Measurements from ENCODE around the gene BMPER. TPM values are rescaled to one million over a fixed set of nuclear protein-coding genes. Genes with fewer than 3 reads are reported as not detected.

BMPER gene
- polyA plus RNA-seq, 1 donor from 2014 or later, result not detected

- no peak overlapping the region for H3K4me3 Mint-ChIP-seq
- H3K27me3 Mint-ChIP-seq, result no peaks in the 10 kb centered on the region
- H3K27ac Mint-ChIP-seq, result no peak overlapping the region
- no peaks in the 10 kb centered on the region for H3K9me3 Mint-ChIP-seq
- H3K36me3 Mint-ChIP-seq, result no peaks in the 10 kb centered on the region
- no peaks in the 10 kb centered on the region for H3K4me1 Mint-ChIP-seq
Measured at GRCh38 chr7:33982425-33982786, 77.1 kb downstream of the BMPER start.

GRCh38 chr7:33986451-33986850 is 81.1 kb downstream of the BMPER start:
- Mint-ChIP-seq H3K27ac (peak overlapping the region in 1 of 3 donors; percentile 40), H3K27me3 (no peaks in the 10 kb centered on the region), H3K9me3 (peaks cover 0 to 3% (median 0%) of the 10 kb centered on the region in 3 donors), H3K4me3 (no peak overlapping the region), H3K4me1 (no peaks in the 10 kb centered on the region), H3K36me3 (no peaks in the 10 kb centered on the region)

- Mint-ChIP-seq H3K4me1 (no peaks in the 10 kb centered on the region), H3K4me3 (no peak overlapping the region), H3K27ac (no peak overlapping the region), H3K27me3 (no peaks in the 10 kb centered on the region), H3K9me3 (peaks cover 0 to 3% (median 0%) of the 10 kb centered on the region in 3 donors), H3K36me3 (no peaks in the 10 kb centered on the region)
Measured at GRCh38 chr7:33986951-33987947, 81.9 kb downstream of the BMPER start.

- no peaks in the 10 kb centered on the region for H3K27me3 Mint-ChIP-seq
- peaks cover 0 to 4% (median 0%) of the 10 kb centered on the region in 3 donors for H3K4me1 Mint-ChIP-seq
- H3K36me3 Mint-ChIP-seq, result peaks cover 2% of the 10 kb centered on the region
- H3K4me3 Mint-ChIP-seq, result no peak overlapping the region
- no peak overlapping the region for H3K27ac Mint-ChIP-seq
- peaks cover 0 to 8% (median 0%) of the 10 kb centered on the region in 3 donors for H3K9me3 Mint-ChIP-seq
Measured at GRCh38 chr7:33996899-33997298, 91.6 kb downstream of the BMPER start.

- Mint-ChIP-seq H3K36me3 (peaks cover 2% of the 10 kb centered on the region), H3K27ac (peak overlapping the region in 1 of 3 donors; percentile 9), H3K4me3 (no peak overlapping the region), H3K27me3 (no peaks in the 10 kb centered on the region), H3K9me3 (peaks cover 0 to 8% (median 6%) of the 10 kb centered on the region in 3 donors), H3K4me1 (peaks cover 0 to 4% (median 0%) of the 10 kb centered on the region in 3 donors)
Measured at GRCh38 chr7:33998476-33998875, 93.1 kb downstream of the BMPER start.

- Mint-ChIP-seq H3K27ac (no peak overlapping the region), H3K27me3 (no peaks in the 10 kb centered on the region), H3K36me3 (no peaks in the 10 kb centered on the region), H3K9me3 (peaks cover 0 to 2% (median 0%) of the 10 kb centered on the region in 3 donors), H3K4me3 (no peak overlapping the region), H3K4me1 (no peaks in the 10 kb centered on the region)
Measured at GRCh38 chr7:34011017-34011695, 105.8 kb downstream of the BMPER start.

- no peaks in the 10 kb centered on the region for H3K36me3 Mint-ChIP-seq
- H3K4me1 Mint-ChIP-seq, result no peaks in the 10 kb centered on the region
- no peak overlapping the region for H3K27ac Mint-ChIP-seq
- H3K27me3 Mint-ChIP-seq, result no peaks in the 10 kb centered on the region
- peaks cover 0 to 2% (median 0%) of the 10 kb centered on the region in 3 donors for H3K9me3 Mint-ChIP-seq
- no peak overlapping the region for H3K4me3 Mint-ChIP-seq
Measured at GRCh38 chr7:34011696-34012095, 106.4 kb downstream of the BMPER start.

- peaks cover 0 to 2% (median 0%) of the 10 kb centered on the region in 3 donors for H3K9me3 Mint-ChIP-seq
- H3K36me3 Mint-ChIP-seq, result no peaks in the 10 kb centered on the region
- no peak overlapping the region for H3K27ac Mint-ChIP-seq
- H3K27me3 Mint-ChIP-seq, result no peaks in the 10 kb centered on the region
- H3K4me3 Mint-ChIP-seq, result no peak overlapping the region
- no peaks in the 10 kb centered on the region for H3K4me1 Mint-ChIP-seq
Measured at GRCh38 chr7:34013421-34013820, 108.1 kb downstream of the BMPER start.

- Mint-ChIP-seq H3K36me3 (no peaks in the 10 kb centered on the region), H3K4me1 (no peaks in the 10 kb centered on the region), H3K27ac (no peak overlapping the region), H3K9me3 (peaks cover 0 to 2% (median 0%) of the 10 kb centered on the region in 3 donors), H3K4me3 (no peak overlapping the region), H3K27me3 (peaks cover 2% of the 10 kb centered on the region)
Measured at GRCh38 chr7:34015651-34016050, 110.3 kb downstream of the BMPER start.

- Mint-ChIP-seq H3K4me1 (no peaks in the 10 kb centered on the region), H3K9me3 (peaks cover 0 to 2% (median 0%) of the 10 kb centered on the region in 3 donors), H3K27me3 (peaks cover 2% of the 10 kb centered on the region), H3K4me3 (no peak overlapping the region), H3K36me3 (no peaks in the 10 kb centered on the region), H3K27ac (no peak overlapping the region)
Measured at GRCh38 chr7:34016876-34017275, 111.5 kb downstream of the BMPER start.

- H3K27me3 Mint-ChIP-seq, result peaks cover 4% of the 10 kb centered on the region
- no peak overlapping the region for H3K4me3 Mint-ChIP-seq
- no peak overlapping the region for H3K27ac Mint-ChIP-seq
- no peaks in the 10 kb centered on the region for H3K36me3 Mint-ChIP-seq
- no peaks in the 10 kb centered on the region for H3K4me1 Mint-ChIP-seq
- H3K9me3 Mint-ChIP-seq, result peaks cover 0 to 2% (median 0%) of the 10 kb centered on the region in 3 donors
Measured at GRCh38 chr7:34019301-34019790, 114.0 kb downstream of the BMPER start.

GRCh38 chr7:34022626-34023025 is 117.3 kb downstream of the BMPER start:
- Mint-ChIP-seq H3K4me1 (peaks cover 0 to 2% (median 0%) of the 10 kb centered on the region in 3 donors), H3K9me3 (peaks cover 0 to 1% (median 0%) of the 10 kb centered on the region in 3 donors), H3K27me3 (peaks cover 4% of the 10 kb centered on the region), H3K4me3 (no peak overlapping the region), H3K36me3 (no peaks in the 10 kb centered on the region), H3K27ac (no peak overlapping the region)

GRCh38 chr7:34025600-34025999 is 120.3 kb downstream of the BMPER start:
- H3K27me3 Mint-ChIP-seq, result peaks cover 2% of the 10 kb centered on the region
- H3K27ac Mint-ChIP-seq, result no peak overlapping the region
- H3K9me3 Mint-ChIP-seq, result peaks cover 0 to 1% (median 0%) of the 10 kb centered on the region in 3 donors
- H3K4me1 Mint-ChIP-seq, result peaks cover 0 to 2% (median 0%) of the 10 kb centered on the region in 3 donors
- no peaks in the 10 kb centered on the region for H3K36me3 Mint-ChIP-seq
- no peak overlapping the region for H3K4me3 Mint-ChIP-seq

GRCh38 chr7:34026481-34027190 is 121.3 kb downstream of the BMPER start:
- peaks cover 0 to 1% (median 0%) of the 10 kb centered on the region in 3 donors for H3K9me3 Mint-ChIP-seq
- peak overlapping the region in 1 of 4 donors; percentile 15 for H3K4me3 Mint-ChIP-seq
- peaks cover 0 to 2% (median 0%) of the 10 kb centered on the region in 3 donors for H3K4me1 Mint-ChIP-seq
- H3K27ac Mint-ChIP-seq, result no peak overlapping the region
- H3K27me3 Mint-ChIP-seq, result peaks cover 2% of the 10 kb centered on the region
- no peaks in the 10 kb centered on the region for H3K36me3 Mint-ChIP-seq
